ENCODE measurements around the gene SLC1A2. TPM values are rescaled to one million over a fixed set of nuclear protein-coding genes. Genes with fewer than 3 reads are reported as not detected.

The SLC1A2 gene
- total RNA-seq, 1 donor from 2014 or later: 0.25 TPM

DNA sequence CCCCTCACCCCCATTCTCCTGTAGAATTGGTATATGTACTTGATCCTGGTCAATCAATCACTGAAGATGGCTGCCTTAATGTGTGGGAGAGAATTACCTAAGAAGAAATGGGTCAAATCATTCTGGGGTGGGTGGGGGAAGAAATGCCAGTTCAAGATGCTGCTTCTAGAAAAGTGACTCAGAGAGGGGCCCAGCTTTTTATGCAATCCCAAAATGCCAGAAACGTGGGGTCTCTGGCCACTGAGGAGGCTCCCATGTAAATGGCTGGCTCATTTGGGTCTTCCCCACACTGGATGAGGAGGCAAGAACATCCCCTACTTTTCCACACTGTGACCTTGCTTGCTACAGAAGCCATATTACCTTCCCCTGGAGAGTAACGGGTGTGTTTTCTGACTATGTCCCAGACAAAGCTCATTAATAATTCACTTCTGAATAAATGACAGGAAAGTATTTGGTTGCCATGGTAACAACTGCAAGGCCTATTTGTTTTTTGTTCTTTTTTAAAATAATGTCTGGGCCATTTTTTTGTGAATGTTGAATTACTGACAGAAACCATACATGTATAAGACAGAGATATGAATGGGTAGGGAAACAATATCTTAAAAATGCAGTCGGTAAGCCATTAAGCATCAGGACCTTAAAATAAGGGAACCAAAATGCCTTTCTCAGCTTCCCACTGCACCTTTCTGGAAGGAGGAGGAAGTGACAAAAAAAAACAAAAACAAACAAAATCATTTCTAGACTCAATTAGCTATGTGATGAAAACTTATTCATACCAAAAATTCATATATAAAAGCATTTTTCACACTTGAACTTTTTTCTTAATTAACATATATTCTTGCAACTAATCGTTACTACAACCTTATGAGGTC, 32.0 kb downstream of the SLC1A2 start:
- no peak overlapping the region for H3K4me3 Mint-ChIP-seq (ENCODE audit: unreplicated experiment)
- Histone ChIP-seq H3K27me3 (ENCODE audit: insufficient read depth, low read length) (no peaks in the 10 kb centered on the region), H3K79me2 (ENCODE audit: insufficient read depth, low read length) (no peaks in the 10 kb centered on the region), H3K9ac (ENCODE audit: low read length) (no peak overlapping the region), H2AFZ (ENCODE audit: low read depth, low read length) (no peak overlapping the region), H3K36me3 (ENCODE audit: insufficient read depth, low read length) (no peaks in the 10 kb centered on the region), H4K20me1 (ENCODE audit: insufficient read depth, low read length) (no peaks in the 10 kb centered on the region), H3K4me1 (ENCODE audit: insufficient read depth, low read length) (peaks cover 14% of the 10 kb centered on the region), H3K27ac (ENCODE audit: low read depth, low read length) (no peak overlapping the region), H3K9me3 (ENCODE audit: insufficient read depth, low read depth, low read length) (no peaks in the 10 kb centered on the region), H3K4me3 (ENCODE audit: insufficient read depth, low read depth, low read length) (no peak overlapping the region), H3K4me2 (ENCODE audit: low read length) (no peak overlapping the region)
- no peak overlapping the region for H3K27ac Mint-ChIP-seq (ENCODE audit: unreplicated experiment)
- DNase-seq (ENCODE audit: low read depth) (peak; percentile 8), FAIRE-seq (no peak)
- H3K27me3 Mint-ChIP-seq (ENCODE audit: low read depth, unreplicated experiment): peaks cover 5% of the 10 kb centered on the region
- no peaks in the 10 kb centered on the region for H3K4me1 Mint-ChIP-seq (ENCODE audit: low read depth, unreplicated experiment)
- no peaks in the 10 kb centered on the region for H3K9me3 Mint-ChIP-seq (ENCODE audit: unreplicated experiment)
- TF ChIP-seq, protein P1, sequence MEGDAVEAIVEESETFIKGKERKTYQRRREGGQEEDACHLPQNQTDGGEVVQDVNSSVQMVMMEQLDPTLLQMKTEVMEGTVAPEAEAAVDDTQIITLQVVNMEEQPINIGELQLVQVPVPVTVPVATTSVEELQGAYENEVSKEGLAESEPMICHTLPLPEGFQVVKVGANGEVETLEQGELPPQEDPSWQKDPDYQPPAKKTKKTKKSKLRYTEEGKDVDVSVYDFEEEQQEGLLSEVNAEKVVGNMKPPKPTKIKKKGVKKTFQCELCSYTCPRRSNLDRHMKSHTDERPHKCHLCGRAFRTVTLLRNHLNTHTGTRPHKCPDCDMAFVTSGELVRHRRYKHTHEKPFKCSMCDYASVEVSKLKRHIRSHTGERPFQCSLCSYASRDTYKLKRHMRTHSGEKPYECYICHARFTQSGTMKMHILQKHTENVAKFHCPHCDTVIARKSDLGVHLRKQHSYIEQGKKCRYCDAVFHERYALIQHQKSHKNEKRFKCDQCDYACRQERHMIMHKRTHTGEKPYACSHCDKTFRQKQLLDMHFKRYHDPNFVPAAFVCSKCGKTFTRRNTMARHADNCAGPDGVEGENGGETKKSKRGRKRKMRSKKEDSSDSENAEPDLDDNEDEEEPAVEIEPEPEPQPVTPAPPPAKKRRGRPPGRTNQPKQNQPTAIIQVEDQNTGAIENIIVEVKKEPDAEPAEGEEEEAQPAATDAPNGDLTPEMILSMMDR (IDR thresholded peaks at IDR 0.05; ENCODE audit: insufficient read depth, low read depth, low read length): peak; percentile 48
- TF ChIP-seq EZH2 (IDR thresholded peaks at IDR 0.05; ENCODE audit: insufficient read depth, low read length): no peak
- H3K36me3 Mint-ChIP-seq (ENCODE audit: low read depth, unreplicated experiment): no peaks in the 10 kb centered on the region

DNA sequence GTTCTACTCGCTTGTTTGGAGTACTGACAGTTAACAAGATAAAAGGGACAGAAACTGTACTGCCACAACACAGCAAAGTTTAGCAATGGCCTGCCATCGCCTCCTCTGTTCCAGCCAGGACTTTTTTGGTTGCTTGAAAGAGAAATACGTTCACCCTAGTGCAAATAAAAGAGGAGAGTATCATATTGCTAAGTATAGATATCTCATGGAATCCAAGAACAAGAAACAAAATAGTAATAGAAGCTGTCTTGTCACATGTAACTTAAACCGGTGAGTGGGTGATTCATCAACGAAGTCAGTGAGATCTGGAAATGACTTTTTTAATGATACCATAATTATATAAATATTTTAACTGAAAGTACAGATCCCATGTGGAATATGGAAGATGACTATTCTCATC, 35.4 kb downstream of the SLC1A2 start:
- Histone ChIP-seq H3K4me2 (ENCODE audit: low read length) (no peak overlapping the region), H3K4me3 (ENCODE audit: insufficient read depth, low read depth, low read length) (no peak overlapping the region), H3K9me3 (ENCODE audit: insufficient read depth, low read depth, low read length) (no peaks in the 10 kb centered on the region), H3K4me1 (ENCODE audit: insufficient read depth, low read length) (peaks cover 9% of the 10 kb centered on the region), H3K79me2 (ENCODE audit: insufficient read depth, low read length) (no peaks in the 10 kb centered on the region), H3K27ac (ENCODE audit: low read depth, low read length) (no peak overlapping the region), H3K9ac (ENCODE audit: low read length) (no peak overlapping the region), H3K27me3 (ENCODE audit: insufficient read depth, low read length) (no peaks in the 10 kb centered on the region), H4K20me1 (ENCODE audit: insufficient read depth, low read length) (no peaks in the 10 kb centered on the region), H2AFZ (ENCODE audit: low read depth, low read length) (no peak overlapping the region), H3K36me3 (ENCODE audit: insufficient read depth, low read length) (no peaks in the 10 kb centered on the region)
- H3K4me1 Mint-ChIP-seq (ENCODE audit: low read depth, unreplicated experiment): peaks cover 4% of the 10 kb centered on the region
- H3K27ac Mint-ChIP-seq (ENCODE audit: unreplicated experiment): no peak overlapping the region
- H3K36me3 Mint-ChIP-seq (ENCODE audit: low read depth, unreplicated experiment): no peaks in the 10 kb centered on the region
- H3K27me3 Mint-ChIP-seq (ENCODE audit: low read depth, unreplicated experiment): peaks cover 6% of the 10 kb centered on the region
- TF ChIP-seq EZH2 (IDR thresholded peaks at IDR 0.05; ENCODE audit: insufficient read depth, low read length): no peak
- TF ChIP-seq, protein P1 (IDR thresholded peaks at IDR 0.05; ENCODE audit: insufficient read depth, low read depth, low read length): no peak
- H3K4me3 Mint-ChIP-seq (ENCODE audit: unreplicated experiment): no peak overlapping the region
- no peak for DNase-seq (ENCODE audit: low read depth)
- H3K9me3 Mint-ChIP-seq (ENCODE audit: unreplicated experiment): peaks cover 2% of the 10 kb centered on the region
- no peak for FAIRE-seq
